Stimulated activated naive CD4-positive, alpha-beta T cell (primary cell): ENCODE data around the gene BORCS6.

Experiments
- DNase-seq, 6 experiments: peaks; one replicate each; lab custom pipeline; 2025; lab: John Stamatoyannopoulos, UW

The BORCS6 gene

GRCh38 chr17:8154608-8155155 lies 35.3 kb downstream of the BORCS6 start:
- DNase-seq: peak in 1 of 6 experiments; percentile 71

DNA sequence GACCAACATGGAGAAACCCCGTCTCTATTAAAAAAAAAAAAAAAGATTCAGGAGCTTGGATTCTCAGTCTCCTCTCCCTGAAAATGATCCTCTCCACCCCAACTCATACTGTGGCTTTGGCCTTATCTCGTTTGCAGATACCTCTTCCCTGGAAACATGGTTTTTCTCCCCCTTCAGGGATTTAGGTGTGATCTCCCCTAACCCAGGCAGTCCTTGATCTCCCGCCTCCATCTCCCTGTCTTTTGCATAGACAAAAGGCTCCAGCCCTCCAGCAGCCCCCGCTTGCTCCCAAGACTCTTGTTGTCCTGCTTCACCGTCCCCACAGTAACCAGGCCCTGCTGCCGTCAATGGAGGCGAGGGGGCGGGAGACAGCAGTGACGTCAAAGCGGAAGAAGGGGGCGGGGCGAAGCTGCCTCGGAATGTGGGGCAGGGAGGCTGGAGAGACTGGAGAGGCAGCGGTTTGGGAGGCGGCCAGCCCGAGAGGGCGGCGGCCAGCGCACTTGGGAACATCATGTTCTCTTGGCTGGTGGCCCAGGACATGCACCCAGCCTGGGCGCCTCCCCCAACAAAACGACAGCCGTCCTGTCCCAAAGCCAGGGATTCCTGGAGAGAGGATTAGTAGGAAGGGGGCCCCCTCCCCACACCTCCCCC lies 35.9 kb downstream of the BORCS6 start:
- peak; percentile 88 to 94 (median 93) for DNase-seq

- DNase-seq: peak in 3 of 6 experiments; percentile 36 to 37 (median 37)
These were observed 36.4 kb downstream of the BORCS6 start for GRCh38 chr17:8153525-8153956.

DNA sequence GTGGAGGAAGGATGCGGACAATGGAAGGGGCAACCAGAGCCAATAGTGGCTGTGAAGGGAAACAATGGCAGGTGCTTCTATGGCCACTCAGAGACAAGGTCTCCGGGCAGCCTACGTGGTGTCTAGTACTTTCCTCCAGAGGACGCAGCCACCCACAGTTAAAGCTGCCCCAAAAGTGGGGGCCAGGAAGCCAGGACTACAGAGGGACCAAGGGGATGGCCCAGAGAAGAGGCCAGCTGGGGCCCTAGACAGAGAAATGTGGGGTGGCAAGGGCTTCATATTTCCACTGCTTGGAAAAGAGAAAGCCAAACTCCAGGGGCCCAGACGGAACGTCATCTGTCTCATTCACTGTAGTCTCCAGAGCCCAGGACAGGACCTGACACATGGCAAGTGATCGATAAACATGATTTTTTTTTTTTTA lies 36.9 kb downstream of the BORCS6 start:
- DNase-seq: peak in 2 of 6 experiments; percentile 28 to 63

- DNase-seq: peak; percentile 58 to 78 (median 71)
These were observed 37.7 kb downstream of the BORCS6 start, which contains the start of gene PER1 for GRCh38 chr17:8152112-8152775. Gene PER1, minus strand, starts transcription at chr17:8152404. Its CDS starts 1,698 bp downstream, at chr17:8150706.

DNA sequence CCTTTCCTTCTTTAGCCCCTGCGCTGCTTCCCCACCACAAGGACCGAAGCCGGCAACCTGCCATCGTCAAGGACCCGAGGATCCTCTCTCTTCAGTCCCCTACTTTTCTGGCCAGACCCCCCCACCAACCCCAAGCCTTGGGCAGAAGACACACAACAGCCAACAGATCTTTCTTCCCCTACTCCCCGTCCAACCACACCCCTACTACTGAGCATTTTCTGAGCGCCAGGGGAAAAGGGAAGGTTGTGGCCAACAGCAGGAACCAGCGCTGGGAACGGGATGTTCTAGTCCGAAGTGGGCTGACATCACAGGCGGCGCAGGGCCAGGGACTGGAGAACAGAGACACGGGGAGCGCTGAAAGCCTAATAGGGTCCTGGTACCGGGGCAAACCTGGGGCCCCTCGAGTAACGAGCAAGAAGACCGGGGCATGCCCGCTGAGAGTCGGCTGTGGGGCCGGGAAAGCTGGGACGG lies 38.3 kb downstream of the BORCS6 start:
- peak in 5 of 6 experiments; percentile 46 to 87 (median 62) for DNase-seq

GRCh38 chr17:8151120-8151640 lies 38.8 kb downstream of the BORCS6 start:
- DNase-seq: peak; percentile 87 to 93 (median 90)

GRCh38 chr17:8150194-8151119 lies 39.5 kb downstream of the BORCS6 start:
- no peak for DNase-seq

DNA sequence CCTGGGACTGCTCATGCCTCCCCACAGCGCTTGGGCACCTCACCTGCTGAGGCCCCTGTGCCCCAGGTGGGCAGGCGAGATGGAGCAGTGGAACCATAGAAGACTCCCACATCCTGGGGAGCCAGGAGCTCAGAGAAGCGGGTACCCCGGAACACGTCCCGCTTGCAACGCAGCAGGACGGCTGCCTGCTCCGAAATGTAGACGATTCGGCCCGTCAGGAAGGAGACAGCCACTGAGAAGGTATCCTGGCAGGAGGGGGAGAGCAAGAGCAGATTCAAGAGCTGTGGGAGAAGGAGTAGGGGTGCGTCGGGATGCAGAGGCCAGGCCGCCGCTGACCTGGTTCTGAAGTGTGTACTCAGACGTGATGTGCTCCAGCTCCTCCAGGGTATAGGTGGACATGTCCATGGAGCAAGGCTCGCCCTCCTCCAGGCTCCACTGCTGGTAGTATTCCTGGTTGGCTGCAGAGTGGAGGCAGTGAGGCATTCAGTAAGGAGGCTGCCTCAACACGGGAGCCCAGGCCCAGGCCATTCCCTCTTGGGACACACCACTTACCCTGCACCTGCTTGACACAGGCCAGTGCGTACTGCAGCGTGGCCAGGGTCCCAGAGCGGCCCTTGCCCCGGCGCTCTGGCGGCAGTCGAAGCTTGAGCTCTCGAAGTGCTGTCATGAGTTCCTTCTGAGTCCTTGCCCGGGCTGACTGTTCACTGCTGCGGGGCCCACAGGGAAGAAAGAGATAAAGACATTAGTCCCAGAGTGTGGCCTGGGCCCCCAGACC lies 40.4 kb downstream of the BORCS6 start:
- DNase-seq: no peak

GRCh38 chr17:8148560-8148959 lies 41.4 kb downstream of the BORCS6 start:
- no peak for DNase-seq

DNA sequence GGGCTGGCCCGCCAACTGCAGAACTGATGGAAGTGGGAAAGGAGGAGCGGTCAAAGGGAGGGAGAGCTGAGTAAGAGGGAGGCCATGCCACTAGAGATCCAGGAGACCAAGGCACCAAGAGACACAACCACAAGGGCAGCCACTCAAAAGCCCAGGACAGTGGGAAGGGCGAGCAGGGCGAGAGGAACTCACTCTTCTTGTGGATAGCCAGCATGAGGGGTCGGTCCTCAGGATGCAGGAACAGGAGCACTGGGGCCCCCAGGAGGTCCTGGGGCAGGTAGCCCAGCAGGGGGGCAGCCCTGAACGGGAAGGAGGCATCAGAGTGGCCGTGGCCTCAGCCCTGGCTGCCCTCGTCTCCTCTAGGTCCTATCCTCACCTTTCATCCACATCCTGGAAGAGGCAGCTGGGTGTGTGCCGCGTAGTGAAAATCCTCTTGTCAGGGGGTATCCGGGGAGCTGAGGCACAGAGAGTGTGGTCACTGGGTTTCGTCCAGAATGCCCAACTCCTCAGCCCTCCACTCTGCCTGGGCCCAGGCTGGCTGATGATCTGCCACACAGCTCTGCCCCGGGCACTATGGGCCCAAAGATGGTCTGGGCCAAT lies 42.1 kb downstream of the BORCS6 start:
- DNase-seq: no peak

DNA sequence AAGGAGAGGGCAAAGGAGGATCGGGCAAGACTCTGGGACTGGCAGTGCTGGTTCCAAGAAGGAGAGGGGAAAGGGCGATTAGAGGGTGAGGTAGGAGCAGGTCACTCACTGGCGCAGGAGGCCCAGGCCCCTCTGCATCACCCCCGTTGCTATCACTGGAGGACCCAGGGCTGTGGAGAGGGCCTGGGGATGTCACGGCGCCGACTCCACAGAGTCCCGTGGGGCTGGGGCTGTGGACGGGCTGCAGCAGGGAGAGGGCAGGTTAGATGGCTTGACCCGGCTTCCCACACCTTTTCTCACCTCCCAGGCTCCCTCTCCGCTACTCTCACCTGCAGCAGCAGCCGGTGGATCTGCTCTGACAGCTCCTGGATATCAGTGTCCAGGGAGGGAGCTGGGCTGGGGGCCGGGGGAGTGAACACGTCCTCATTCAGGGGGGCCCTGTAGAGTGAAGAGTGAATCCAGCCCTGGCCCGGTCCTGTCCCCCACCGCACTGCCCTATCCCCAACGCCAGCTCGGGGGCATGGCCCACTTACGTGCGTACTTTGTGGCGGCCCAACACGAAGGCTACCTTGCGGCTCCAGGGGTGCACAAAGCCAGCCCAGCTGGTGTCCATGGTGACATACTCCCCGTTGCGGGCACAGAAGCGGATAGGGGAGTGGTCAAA lies 42.7 kb downstream of the BORCS6 start:
- no peak for DNase-seq

- no peak for DNase-seq
These were observed 43.4 kb downstream of the BORCS6 start for GRCh38 chr17:8146381-8147140.

GRCh38 chr17:8145811-8146210 lies 44.2 kb downstream of the BORCS6 start:
- no peak for DNase-seq

GRCh38 chr17:8144401-8145231 lies 45.4 kb downstream of the BORCS6 start:
- no peak for DNase-seq

GRCh38 chr17:8143581-8144400 lies 46.2 kb downstream of the BORCS6 start:
- no peak for DNase-seq

DNA sequence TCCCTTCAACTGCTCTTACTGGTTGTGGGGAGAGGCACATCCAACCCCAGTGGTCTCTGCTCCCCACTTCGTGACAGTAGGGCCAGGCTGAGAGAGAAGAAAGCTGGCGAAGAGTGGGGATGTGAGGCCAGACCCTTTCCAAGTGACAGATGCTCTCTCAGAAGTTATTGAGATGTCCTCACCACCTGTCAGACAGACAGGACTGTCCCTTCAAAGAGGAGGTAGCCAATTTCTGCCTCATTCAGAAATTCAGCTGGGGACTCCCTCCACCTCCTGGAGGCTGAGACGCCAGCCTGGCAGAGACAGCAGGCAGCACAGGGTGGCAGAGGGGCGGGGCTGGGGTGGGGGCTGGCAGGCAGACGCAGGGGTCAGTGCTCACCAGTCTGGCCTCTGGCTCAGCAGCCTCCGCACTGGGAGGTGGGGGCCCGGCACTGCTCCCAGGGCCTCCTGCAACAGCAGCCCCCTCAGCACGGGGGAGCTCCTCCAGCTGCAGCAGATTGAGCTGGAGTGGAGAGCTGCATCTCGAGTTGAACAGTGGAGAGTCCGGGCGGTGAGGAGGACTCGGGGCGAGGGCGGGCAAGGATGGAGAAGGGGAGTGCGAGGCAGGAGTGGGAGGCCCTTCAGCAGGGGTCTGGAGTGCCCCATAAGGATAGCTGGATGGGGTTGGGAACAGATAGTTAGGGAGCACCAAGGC lies 46.9 kb downstream of the BORCS6 start:
- DNase-seq: no peak
